ENCODE data around the gene DDAH2.

DDAH2 gene, protein sequence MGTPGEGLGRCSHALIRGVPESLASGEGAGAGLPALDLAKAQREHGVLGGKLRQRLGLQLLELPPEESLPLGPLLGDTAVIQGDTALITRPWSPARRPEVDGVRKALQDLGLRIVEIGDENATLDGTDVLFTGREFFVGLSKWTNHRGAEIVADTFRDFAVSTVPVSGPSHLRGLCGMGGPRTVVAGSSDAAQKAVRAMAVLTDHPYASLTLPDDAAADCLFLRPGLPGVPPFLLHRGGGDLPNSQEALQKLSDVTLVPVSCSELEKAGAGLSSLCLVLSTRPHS

DNA sequence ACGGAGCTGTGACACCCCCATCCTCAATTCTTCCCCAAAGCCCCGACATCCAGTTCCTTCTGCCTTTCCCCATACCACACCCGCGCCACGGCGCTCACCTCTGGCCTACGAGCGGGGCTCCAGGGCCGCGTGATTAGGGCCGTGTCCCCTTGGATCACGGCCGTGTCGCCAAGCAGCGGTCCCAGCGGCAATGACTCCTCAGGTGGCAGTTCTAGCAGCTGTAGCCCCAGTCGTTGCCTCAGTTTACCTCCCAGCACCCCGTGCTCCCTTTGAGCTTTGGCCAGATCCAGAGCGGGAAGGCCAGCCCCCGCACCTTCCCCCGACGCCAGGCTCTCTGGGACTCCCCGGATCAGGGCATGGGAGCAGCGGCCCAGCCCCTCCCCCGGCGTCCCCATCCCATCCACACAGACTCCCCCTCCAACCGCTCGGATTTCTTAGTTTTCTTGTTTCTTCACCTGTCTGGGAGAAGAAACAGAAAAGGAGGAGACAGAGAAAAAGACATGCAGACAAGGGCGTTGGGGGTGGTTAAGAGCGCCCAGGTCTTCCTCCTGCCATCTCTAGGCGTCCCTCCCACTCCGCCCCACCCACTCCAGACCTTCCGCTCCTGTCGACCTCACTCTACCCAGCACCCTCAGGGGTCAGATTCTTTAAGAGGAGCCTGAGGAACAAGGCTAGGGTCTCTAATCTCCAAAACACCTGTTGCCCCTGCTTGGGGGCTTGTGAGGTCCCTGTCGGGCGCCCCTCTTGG is at the start of gene DDAH2:
DDAH2 (minus strand) TSS at position 533 of the 748 bp plus-strand sequence; CDS start at position 395, 138 bp downstream.
- DNase-seq (ENCODE audit: low spot score): no peak
- no peak for FAIRE-seq

DNA sequence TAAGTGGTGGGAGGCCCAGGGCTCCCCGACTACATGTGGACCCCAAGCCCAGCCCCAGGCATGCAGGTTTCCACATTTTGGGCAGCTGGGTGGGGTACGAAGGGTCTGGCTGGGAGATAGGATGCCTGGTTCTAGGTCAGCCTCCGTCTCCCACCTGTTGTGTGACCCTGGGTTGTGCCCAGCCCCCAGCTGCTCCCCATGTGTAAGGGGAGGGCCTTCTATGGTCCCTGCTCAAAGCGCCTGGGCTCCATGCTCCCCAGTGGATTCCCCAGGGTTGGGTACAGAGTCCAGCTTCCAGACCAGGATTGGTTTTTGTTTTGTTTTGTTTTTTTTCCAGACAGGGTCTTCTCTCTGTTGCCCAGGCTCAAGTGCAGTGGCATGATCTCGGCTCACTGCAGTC is 49.1 kb upstream of the DDAH2 start:
- DNase-seq (ENCODE audit: low spot score): no peak
- no peak for FAIRE-seq

- no peak for FAIRE-seq
Observed at GRCh38 chr6:31777667-31778050, 48.6 kb upstream of the DDAH2 start.

DNA sequence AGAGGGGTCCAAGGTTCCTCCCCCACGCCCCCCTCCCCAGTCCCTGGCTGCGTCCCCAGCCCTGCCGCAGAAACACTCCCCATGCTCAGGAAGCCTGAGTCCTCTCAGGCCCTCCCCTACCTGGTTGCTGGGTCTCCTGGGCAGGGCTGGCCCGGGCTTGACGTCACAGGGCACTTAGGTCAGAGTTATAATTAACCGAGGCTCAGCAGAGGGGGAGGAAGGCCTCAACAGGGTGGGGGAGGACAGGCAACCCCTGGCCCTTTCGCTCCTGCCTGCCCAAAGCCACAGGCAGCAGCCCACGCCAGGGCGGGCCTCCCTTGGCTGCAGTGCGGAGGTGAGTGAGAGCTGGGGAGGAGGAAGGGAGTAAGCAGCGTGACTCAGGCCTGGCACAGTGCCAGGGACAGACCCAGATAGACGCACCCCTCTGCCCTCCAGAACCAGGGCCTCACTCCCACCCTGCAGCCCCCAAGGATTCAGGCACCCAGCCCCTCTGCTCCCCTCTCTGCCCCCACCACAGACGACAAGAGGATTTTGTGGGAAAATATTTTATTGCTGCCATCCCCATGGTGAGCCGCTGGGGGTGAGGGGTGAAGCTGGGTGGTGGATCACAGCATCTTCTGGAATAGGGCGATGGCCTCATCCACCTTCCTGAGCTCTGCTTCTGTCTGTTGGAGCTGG is 48.0 kb upstream of the DDAH2 start, which contains the start of gene VWA7:
VWA7 (minus strand) TSS at position 340 of the 678 bp plus-strand sequence. CDS start 549 bp downstream, outside the sequence.
- DNase-seq (ENCODE audit: low spot score) (peak; percentile 90), FAIRE-seq (peak; percentile 92)

More at GRCh38 chr6:31777667-31778050, 48.6 kb upstream of the DDAH2 start:
- no peak for DNase-seq (ENCODE audit: low spot score)

DNA sequence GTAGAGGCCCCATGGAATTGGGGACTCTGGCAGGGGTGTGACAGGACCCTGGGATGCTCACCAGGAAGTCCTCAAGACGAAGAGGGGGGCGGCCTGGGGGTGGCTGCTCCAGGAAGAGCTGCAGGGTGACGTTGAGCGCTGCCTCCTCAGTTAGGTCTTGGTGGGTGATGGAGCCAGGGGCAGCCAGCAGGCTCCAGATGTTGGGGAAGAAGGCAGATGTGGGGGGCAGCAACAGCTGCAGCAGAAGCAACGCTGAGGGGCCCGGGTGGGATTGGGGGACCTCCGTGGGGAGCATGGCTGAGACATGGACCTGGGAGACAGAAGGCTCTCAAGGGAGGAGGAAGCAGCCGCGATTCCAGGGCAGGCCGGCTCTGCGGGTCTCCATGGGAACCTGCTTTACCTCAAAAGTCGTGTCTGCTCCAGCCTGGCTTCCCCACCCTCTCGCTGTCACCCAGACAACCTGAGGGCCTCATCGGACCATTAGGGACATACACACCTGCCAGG is 47.4 kb upstream of the DDAH2 start:
- DNase-seq (ENCODE audit: low spot score) (no peak), FAIRE-seq (no peak)

DNA sequence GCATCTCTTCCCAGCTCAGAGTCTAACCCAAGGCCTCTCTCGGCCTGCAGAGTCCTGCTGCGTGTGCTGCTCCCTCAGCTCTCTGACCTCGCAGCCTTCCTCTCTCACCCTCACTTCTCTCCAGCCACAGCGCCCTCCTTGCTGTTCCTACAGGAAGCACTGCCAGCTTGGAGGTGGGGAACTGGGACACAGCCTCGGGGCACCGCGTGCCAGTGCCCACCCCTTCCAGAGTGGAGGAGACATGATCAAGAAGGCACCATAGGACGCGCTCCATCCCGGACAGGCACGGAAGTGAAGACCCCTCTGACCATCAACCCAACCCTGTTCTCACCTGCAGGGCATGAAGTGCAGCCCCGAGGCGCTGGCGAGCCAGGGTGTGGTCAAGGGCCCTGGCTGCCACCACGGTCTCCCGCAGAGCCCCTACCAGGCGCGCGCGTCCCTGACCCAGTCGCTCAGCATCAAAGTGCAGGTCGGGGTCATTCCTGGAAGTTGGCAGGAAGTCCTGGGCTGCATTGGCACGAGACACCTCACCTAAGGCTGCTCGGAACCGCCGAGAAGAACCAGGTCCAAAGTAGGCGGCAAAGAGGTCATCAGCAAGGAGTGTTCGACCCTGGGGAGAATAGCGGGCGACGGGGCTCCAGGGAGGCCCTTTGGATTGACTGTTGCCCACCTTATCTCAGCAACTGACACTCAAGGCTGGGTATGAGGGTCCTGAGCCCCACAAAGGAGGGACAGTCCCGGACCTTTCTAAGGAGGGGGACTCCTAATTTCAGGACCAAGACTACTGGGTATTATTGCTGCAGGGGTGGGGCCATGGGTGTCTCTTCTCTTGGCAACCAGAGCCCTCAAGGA is 46.8 kb upstream of the DDAH2 start:
- FAIRE-seq (no peak), DNase-seq (ENCODE audit: low spot score) (no peak)

GRCh38 chr6:31775184-31775583 is 46.1 kb upstream of the DDAH2 start:
- no peak for FAIRE-seq
- no peak for DNase-seq (ENCODE audit: low spot score)

DNA sequence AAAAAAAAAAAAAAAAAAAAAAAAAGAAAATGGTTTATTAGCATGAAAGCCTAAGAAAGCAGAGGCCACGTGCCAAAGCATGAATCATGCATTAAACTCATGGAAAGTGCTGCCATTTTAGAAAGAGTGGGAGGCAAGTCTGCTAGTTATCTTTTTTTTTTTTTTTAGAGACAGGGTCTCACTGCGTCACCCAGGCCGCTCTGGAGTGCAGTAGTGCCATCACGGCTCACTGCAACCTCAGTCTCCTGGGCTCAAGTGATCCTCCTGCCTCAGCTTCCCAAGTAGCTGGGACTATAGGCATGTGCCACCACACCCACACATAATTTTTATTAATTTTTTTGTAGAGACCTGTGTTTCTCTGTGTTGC is 42.9 kb upstream of the DDAH2 start:
- no peak for DNase-seq (ENCODE audit: low spot score)
- FAIRE-seq: no peak

DNA sequence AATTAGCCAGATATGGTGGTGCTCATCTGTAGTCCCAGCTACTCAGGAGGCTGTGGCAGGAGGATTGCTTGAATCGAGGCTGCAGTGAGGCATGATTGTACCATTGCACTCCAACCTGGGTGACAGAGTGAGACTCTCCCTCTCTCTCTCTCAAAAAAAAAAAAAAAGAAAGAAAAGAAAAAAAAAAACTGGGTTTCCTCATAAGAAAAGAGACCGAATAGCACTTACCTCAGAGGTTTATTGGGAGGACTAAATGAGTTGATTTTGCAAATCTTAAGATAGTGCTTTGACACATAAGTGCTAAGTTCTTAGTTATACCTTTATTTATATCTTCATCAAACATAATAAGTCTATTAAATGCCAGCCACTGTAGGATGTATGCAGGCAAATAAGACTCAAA is 41.8 kb upstream of the DDAH2 start:
- no peak for FAIRE-seq
- no peak for DNase-seq (ENCODE audit: low spot score)

GRCh38 chr6:31769684-31770371 is 40.7 kb upstream of the DDAH2 start:
- no peak for FAIRE-seq

GRCh38 chr6:31768363-31769257 is 39.5 kb upstream of the DDAH2 start:
- DNase-seq (ENCODE audit: low spot score) (no peak), FAIRE-seq (no peak)

More at GRCh38 chr6:31769684-31770371, 40.7 kb upstream of the DDAH2 start:
- peak; percentile 88 for DNase-seq (ENCODE audit: low spot score)

GRCh38 chr6:31767096-31767645 is 38.1 kb upstream of the DDAH2 start:
- FAIRE-seq: no peak

GRCh38 chr6:31765910-31766794 is 37.1 kb upstream of the DDAH2 start:
- FAIRE-seq: no peak
- DNase-seq (ENCODE audit: low spot score): no peak

More at GRCh38 chr6:31767096-31767645, 38.1 kb upstream of the DDAH2 start:
- no peak for DNase-seq (ENCODE audit: low spot score)

DNA sequence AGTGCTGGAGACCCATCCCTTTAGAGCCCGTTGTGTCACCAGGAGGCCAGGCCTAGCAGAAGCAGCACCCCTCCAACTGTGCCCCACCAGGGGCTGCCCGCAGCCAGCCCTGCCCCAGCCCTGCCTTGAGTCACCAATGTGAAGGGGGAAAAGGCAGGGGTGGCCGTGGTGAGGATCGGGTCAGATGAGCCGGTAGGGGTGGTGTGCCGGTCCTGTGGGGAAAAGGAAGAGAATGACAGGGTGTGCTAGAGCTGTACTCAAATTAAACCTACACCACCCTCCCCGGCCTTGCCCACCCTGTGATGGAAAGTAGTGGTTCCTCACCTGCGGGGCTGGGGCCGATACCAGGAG is 36.4 kb upstream of the DDAH2 start:
- DNase-seq (ENCODE audit: low spot score): no peak
- FAIRE-seq: no peak

GRCh38 chr6:31764198-31764597 is 35.1 kb upstream of the DDAH2 start:
- DNase-seq (ENCODE audit: low spot score) (no peak), FAIRE-seq (no peak)

GRCh38 chr6:31763619-31763940 is 34.5 kb upstream of the DDAH2 start:
- DNase-seq (ENCODE audit: low spot score) (no peak), FAIRE-seq (no peak)

DNA sequence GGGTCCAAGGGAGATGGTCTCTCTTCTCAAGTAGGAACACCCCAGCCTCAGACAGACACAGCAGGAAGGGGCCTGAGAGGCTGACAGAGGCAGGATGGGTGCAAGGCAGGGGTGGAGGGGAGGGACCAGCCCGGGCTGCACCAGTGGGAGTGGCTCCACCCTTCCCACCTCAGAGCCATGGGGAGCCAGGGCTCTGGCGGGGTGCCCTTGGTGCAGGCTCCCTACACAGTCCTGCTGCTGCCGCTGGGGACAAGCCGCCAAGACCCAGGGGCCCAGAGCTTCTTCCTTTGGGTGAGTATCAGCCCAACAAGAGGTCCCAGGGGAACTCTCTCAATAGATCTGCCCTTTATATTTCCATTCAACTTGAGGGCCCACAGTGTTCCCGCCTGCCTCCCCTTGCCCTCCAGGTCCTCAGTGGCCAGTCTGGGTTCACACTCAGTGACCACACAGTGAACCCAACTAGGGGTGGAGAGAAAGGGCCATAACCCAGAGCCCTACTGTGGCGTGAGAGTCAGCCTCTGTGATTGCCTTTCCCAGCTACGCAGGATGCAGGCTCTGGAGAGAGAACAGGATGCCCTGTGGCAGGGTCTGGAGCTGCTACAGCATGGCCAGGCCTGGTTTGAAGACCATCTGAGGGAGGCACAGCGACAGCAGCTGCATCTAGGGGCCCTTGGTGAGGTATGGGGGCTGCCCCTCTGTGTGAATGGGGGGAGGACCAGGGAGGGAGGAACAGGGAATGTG is 33.9 kb upstream of the DDAH2 start:
- DNase-seq (ENCODE audit: low spot score): no peak
- FAIRE-seq: no peak

DNA sequence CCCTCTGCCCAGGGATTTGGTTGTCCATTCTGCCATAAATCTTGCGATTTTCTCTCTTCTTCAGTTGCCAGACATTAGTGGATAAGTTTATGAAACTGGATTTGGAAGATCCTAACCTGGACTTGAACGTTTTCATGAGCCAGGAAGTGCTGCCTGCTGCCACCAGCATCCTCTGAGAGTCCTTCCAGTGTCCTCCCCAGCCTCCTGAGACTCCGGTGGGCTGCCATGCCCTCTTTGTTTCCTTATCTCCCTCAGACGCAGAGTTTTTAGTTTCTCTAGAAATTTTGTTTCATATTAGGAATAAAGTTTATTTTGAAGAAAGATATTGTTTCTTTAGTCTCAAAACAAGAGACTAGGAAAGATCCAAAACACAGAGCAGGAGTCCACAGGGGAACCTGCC is 33.3 kb upstream of the DDAH2 start, which contains the start of gene SAPCD1:
SAPCD1 (plus strand) TSS at position 301 of the 400 bp plus-strand sequence. CDS start 399 bp downstream, outside the sequence.
- FAIRE-seq (no peak), DNase-seq (ENCODE audit: low spot score) (no peak)

Data from urothelium cell line (cell line).